GM21825 (cell line): ENCODE results near the gene DEPP1.
"Not testable (repeated sequence)": the region's sequence is repeated elsewhere in the genome, so short reads cannot be mapped to it uniquely, and the experiment has no call there.

Experiments
- ATAC-seq: cut with Tn5 transposase; IDR thresholded peaks from one replicate; pipeline ENCODE4 v1.9.1; 2021; ENCODE audit warnings: mild to moderate bottlenecking, moderate library complexity; ENCODE audit not compliant: unreplicated experiment

DEPP1 gene, protein sequence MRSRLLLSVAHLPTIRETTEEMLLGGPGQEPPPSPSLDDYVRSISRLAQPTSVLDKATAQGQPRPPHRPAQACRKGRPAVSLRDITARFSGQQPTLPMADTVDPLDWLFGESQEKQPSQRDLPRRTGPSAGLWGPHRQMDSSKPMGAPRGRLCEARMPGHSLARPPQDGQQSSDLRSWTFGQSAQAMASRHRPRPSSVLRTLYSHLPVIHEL

DNA sequence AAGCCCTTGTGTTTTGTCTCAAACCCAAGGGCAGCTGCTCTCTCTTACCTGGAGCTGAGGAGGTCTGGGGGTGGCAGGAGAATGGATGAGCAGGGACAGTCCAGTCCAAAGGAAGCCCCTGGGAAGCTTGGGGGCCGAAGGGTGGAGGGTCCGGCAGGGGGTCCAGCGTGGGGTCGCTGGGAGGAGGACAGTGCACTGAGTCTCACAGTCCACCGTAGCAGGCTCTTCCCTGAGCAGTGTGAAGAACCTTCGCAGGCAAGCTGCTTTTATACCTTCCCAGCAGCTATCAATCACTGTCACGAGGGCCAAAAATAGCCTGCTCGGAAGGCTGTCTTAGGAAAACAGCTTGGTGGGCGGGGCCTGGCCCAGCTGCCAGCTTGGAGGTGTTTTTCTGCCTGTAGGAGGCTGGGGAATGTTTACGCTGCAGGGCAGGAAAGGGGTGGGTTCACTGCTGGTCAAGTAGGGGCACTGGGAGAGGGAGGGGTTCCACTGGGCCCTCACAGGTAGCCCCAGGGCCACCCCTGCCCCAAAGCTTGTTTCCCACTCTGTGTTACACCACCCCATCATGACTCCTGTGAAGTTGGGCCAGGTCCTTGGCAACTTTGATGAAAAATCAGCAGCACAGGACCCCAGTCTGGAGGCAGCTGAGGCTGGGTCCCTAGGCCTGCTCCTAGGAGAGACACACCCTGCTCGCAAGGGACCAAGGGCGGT lies at the start of gene DEPP1:
Gene DEPP1 (minus strand): TSS at position 240 of the 711 bp plus-strand sequence. CDS start 779 bp downstream, outside the sequence.
- peak; percentile 31 for ATAC-seq

DNA sequence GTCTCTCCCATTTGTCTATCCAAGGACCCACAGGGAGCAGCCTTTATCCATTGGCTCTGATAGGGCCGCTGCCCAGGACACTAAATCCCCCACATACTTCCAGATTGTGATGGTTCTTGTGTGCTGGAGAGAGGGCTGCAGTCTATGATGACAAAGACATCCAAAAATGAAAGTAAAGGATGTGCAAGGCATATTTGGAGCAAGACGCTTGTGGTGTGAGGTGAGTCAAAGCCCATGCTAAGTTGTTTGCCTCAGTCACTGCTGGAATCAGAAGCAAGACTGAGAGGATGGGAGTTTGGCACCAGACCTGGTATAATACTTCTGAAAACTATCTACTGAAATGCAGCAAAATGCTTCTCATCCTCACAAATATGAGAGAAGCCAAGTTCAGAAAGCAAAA lies 44.8 kb upstream of the DEPP1 start:
- no peak for ATAC-seq

DNA sequence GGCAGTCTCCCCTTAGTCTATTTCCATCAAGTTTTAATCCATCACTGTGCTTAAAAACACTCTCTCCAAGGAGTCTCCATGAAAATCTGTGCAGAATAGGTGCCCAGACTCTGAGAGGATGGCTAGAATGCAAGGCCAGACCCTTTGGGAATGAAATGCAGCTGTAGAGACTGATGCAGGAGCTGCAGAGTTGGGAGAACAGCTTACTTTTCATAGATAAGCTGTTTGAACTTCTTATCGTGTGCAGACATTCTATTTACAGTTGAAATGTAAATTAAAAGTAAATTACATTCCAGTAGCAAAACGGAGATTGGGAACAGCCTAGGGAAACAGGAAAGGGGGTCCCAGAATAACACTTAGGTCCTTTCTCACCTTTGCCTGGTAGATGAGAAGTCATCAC lies 37.0 kb upstream of the DEPP1 start:
- no peak for ATAC-seq

DNA sequence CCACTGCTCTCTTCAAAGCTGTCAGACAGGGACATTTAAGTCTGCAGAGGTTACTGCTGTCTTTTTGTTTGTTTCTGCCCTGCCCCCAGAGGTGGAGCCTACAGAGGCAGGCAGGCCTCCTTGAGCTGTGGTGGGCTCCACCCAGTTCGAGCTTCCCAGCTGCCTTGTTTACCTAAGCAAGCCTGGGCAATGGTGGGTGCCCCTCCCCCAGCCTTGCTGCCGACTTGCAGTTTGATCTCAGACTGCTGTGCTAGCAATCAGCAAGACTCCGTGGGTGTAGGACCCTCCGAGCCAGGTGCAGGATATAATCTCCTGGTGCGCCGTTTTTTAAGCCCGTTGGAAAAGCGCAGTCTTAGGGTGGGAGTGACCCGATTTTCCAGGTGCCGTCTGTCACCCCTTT lies 35.9 kb upstream of the DEPP1 start:
- not testable (repeated sequence) for ATAC-seq

DNA sequence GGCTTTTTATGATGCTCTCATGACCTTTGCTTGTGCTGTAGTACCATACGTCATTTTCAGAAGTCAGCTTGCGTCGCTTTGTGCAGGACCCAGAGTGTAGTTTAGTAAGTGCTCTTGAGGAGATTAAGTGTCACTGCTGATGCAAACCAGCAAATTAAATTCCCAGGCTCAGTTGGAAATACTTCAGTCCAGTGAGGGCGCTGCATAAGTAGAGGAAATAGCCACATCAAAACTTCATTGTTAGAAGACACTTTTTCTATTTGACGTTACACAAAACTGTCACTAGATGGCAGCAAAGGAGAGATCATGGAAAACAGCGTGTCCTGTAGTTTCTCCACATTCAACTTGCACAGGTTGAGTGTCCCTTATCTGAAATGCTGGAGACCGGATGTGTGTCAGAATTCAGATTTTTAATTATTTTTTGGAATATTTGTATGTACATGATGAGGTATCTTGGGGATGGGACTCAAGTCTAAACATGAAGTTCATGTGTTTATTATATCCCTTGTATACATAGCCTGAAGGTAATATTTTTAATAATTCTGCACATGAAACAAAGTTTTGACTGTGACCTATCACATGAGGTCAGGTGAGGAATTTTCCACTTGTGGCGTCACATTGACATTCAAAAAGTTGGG lies 30.0 kb upstream of the DEPP1 start:
- peak; percentile 80 for ATAC-seq

DNA sequence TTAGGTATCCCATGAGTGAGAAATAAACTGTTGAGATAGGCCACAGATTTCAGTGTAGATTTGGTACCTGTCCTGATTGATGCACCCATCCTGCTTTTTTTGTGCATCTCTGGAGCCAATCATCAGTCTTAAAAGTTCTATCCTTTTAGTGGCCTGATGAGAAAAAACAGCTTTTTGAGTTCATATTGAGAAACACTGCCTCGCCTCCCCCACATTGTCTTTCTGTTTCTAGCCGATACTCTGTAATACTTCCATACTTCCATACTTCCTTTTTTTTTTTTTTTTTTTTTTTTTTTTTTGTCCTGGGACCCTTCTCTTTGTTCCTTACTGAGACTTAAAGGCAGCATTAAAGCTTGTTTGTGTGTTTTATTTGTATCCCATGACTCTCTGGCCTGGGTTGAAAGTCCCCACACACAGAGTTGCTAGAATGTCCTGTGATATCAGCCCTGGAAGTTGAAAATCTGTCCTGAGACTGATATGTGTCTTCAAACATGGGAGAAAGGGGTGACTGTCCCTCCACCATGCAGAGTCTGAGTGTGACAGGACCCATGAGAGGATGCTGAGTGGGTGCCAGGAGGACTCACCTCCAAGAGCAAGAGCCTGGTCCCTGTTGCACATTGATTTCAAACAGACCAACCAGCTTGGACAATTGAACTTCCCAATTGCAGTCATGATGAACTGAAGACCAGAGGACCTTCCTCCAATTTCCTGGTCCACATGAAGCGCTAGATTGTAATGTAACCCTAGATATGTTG lies 27.8 kb upstream of the DEPP1 start:
- no peak for ATAC-seq

DNA sequence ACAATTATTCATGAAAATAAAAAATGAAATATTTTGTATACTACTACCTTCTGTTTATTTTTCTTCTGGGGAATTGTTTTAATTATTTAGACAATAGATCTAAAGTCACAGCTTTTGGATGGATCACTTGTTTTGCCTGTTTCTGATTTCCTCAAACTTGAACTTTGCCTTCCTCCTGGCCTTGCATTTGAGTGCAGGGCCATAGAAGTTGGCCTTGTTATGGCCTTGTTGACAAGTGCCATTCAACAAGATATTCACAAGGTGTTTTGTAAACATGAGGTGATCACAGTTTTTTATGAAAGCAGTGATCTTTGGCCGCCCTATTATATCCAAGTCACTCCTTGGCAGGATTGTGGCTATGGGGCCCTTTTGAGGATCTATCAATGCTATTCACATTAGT lies 26.7 kb upstream of the DEPP1 start:
- no peak for ATAC-seq

DNA sequence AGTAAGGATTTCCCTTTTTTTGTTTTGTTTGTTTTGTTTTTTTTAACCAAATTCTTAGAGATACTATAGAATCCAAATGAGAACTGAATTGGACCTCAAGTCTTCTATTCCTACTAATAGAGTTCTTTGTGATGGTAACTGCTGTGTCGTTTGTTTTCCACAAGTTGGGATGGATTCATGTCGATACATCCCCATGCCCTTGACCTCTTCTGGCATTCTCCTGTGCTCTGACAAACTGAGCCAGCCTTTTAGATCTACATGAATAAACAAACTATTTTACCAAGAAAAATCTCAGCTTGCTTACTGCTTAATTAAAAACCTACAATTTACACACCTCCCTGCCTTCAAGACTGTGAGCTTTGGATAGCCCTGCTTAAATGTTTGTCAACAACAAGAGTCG lies 26.1 kb upstream of the DEPP1 start:
- ATAC-seq, result no peak

DNA sequence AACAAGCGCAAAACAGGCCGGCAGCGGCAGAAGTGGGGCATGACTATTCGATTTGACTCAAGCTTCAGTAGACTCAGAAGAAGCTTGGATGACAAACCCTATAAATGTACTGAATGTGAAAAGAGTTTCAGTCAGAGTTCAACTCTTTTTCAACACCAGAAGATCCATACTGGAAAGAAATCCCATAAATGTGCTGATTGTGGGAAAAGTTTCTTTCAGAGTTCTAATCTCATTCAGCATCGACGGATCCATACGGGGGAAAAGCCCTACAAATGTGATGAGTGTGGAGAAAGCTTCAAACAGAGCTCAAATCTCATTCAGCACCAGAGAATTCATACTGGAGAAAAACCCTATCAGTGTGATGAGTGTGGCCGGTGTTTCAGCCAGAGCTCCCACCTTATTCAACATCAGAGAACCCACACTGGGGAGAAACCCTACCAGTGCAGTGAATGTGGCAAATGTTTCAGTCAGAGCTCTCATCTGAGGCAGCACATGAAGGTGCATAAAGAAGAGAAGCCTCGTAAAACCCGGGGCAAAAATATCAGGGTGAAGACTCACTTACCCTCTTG lies 24.9 kb upstream of the DEPP1 start:
- ATAC-seq, result no peak

DNA sequence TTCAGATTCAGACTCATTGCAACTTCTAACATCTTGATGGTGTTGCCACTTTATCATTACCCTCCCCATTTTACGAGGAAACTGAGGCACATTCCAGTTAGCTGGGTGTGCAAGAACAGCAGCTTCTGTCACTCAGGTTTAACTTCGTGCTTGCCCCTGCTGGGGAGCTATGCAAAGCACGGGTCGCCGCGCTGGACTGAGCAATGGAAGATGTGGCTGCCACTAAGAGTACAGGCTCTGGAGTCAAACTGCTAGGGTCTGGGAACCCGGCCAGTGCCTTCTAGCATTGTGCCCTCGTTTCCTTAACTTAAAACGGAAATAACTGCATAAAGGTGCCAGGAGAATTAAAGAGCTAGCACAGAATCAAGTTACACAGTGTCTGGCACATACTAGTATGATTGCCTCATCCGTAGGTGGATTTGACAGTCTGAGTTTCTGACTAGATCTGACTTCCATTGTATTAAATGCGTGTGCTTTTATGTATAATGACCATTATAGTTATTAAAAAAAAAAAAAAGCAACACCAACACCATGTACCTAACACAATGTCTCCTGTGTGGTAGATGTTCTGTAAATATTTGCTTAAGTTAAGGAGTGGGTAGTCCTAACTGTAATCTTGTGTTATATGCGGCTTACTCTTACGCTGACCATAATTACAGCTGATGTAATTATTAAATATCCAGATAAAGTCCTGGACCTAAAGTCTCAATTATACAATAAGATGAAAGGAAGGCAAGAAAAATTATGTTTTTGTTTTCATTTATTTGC lies 23.0 kb upstream of the DEPP1 start:
- ATAC-seq, result peak; percentile 70

DNA sequence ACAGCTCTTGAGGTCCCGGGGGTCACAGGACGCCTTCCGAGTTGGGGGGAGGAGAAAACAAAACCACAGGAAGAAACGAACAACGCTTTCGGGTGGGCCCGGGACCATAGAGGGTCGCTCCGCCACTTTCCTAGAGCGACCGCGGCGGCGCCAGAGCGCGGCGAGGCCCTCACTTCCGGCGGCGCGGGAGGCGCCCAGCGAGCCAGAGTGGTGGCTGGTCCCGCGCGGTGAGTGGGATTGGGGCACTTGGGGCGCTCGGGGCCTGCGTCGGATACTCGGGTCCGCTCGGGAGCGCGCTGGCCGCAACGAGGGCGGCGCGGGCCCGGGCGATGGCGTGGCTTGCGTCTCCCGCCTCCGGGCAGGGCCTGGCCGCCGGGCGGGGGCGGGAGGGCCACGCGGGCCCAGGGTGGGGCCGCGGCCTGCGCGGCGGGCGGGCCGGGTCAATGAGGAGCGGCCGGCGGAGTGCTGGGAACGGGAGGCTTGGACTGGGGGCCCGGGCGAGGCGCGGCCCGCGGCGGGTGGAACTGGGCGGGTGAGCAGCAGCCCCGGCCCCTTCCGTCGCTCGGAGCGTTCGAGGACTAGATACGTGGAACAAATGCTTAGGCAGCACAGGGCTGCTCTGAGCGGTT lies 22.3 kb upstream of the DEPP1 start, which contains the start of gene ZNF22:
Gene ZNF22 (plus strand): TSS at position 172 of the 629 bp plus-strand sequence. CDS start 2,446 bp downstream, outside the sequence.
- ATAC-seq, result peak; percentile 77

DNA sequence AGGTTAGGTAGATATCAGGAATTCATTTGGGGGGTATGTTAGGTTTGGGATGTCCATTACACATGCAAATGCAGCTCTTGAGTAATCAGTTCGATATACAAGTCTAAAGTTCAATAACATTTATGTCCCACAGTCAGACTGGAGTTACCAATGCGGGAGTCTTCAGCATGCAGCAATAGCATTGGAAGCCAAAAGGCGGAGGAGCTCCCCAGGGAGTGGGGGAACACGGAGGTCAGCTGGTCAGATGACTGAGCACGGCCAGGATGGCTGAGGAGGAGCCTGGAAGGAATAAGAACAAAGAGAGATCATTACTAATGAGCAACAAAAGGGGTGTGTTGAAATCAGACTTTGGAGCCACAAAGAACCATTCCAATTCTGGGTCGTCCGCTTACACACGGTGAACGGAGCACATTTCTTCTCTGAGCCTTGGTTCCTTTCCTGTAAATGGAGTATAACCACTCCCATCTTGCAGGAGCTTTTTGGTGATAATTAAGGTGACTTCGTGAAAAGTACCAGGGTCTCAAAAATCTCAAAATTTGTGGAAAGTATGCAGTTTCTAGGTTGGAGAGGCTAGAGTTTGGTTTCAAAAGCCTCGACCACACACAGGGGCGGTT lies 21.6 kb upstream of the DEPP1 start:
- no peak for ATAC-seq

DNA sequence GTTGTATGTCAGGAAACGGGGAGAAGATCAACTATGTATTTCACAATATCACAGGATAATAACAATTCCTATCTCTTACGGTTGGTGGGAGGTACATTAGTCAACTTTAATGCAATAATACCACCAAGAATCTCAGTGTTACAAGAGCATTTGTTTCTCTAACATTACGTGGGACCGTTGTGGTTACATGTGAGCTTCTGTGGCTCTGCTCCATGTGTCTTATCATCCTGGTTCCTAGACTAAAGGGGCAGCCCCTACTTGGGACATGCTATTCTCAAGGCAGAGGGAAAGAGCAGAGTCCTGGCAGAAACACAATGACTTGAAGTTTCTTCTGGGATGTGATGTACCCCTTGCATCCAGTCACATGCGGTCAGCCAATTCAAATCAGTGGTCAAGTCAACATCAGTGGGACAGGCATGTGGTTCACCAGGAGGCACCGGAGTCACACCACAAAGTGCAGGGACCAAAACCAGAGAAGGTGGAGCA lies 19.6 kb upstream of the DEPP1 start:
- ATAC-seq, result no peak

DNA sequence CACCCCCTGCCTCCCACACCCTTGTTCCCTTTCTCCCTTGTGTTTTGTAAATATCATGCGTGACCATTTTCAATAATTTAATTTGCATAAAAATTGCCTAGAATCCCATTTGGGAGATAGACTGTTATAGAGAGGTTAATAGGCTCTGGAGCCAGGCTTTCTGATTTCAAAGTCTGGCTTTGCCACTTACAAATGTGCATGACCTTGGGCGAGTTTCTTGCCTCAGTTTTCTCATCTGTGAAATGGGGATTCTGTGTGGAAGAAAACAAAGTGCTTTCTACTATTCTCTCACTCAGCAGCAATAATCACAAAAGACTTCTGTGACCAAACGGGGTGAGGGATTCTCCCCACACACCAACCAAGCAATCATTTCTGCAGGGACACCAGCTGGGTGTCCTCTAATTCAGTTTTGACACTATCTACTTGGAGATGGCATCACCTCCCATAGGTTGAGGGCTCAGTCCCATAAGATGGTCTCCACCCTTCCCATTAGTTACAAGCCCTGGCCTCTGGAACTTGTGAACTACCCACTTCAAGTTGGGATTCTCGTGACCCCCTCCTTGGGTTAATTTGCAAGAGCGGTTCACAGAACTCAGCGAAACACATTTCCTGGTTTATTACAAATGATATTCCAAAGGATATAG lies 18.6 kb upstream of the DEPP1 start:
- no peak for ATAC-seq

DNA sequence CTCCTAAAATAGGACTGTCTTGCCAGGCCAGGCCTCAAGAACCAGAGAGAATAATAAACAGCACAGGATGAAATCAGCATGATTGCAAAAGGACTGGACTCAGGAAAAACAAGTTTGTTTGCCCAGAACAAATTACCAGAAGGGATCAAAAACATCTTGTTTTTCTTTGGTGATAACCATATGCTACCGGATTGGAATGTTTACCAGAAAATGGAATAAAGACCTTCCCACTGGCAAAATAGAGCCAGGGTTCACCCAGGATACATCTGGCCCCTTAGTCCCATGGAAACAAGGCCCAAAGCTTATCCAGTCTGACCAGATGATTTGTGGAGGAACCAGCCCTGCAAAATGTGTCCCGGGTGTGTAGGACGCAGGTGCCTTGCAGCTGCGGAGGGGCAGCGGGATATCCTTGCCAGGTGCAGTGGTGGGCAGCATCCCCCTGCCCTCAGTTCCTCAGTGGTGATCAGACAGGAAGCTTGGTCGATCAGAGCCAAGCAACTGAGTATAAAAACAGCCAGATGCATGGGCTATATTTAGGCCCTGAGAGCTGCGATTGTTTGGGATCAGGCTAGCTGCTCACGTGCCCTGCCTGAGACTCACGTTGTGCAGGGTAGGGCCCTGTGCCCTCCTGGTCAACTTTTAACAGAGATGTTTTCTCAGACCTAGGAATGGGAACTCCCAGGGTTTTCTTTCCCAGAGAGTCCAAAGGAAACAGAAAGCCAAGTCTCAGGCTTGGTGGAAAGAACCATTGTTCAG lies 17.5 kb upstream of the DEPP1 start:
- ATAC-seq, result no peak

DNA sequence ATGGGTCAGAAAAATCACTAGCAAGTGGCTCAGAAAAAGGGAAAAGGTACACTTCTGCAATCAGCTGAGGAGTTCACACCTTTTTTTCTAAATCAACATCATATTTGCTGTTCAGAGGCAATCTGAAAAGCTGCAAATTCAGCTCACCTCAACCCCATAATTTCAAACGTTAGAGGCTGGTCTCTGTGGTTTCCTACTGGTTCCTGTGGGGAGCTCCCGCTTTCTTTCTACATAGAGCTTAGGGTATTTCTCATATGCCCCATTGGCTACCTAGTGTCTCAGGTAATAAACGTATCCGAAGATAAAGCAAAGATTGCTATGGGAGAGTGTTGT lies 16.9 kb upstream of the DEPP1 start:
- ATAC-seq, result no peak

DNA sequence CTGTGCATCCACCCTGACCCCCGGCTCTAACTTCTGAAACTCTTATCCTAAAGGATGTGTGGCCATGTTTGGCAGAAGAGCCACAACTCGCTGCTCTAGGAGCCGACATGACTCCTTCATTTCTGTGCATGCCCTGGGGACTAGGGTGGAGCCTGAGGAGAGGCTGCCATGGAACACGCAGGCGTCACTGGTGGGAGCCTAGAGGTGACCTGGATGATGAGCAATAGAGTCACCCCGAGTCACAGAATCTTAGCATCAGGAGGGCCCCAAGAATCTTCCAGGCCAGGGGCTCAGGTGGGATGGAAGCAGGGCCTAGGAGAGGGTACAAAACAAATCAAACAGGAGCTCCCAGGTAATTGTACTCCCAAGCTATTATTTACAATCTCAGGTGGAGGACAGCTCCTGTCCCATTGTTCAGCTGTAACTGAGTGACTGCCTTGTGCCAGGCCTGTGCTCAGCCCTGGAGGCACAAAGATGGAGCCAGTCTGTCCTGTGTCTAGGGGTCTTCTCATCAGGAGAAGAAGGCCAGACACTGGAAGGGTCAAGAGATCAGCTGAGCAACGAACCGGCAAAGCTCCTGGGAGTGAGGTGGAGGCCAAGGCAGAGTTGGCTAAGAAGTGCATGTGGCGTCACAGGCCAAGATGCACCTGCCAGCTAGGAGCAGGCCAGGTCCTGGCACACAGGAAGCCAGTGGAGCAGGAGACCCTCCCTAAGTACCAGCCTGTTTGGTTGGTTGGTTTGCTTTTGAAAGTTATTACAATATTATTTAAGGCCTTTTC lies 16.3 kb upstream of the DEPP1 start:
- ATAC-seq, result no peak
